Right lobe of liver (tissue), 6 donors: ENCODE results near the gene HSD17B8. TPM values are rescaled to one million over a fixed set of nuclear protein-coding genes. Genes with fewer than 3 reads are reported as not detected.

Source experiments
- ATAC-seq, 4 donors: fragments of 200-7000 bp; cut with Tn5 transposase; one replicate each; pipeline ENCODE4 v1.9.1; 2020; ENCODE audit warnings: mild to moderate bottlenecking in 4 of 4, moderate library complexity in 4 of 4
- DNase-seq, 3 donors: peaks; one replicate each; pipeline ENCODE4 v3.0.0-alpha.2; 2020
- H3K27ac ChIP-seq, 3 donors: fragments of 200-600 bp; one replicate each; pipeline ENCODE4 v1.8.0; 2022
- H3K27me3 ChIP-seq, 2 donors: fragments of 200-600 bp; one replicate each; pipeline ENCODE4 v1.8.0; 2022
- H3K36me3 ChIP-seq, 4 donors: fragments of 200-600 bp; sonication (generic) in 1 of 4; one replicate each; pipeline versions ENCODE4 v1.5.1 to v1.8.0; 2017 to 2022; ENCODE audit warnings: control low read depth in 1 of 4
- H3K4me1 ChIP-seq, 4 donors: fragments of 200-600 bp; sonication (generic) in 1 of 4; one replicate each; pipeline versions ENCODE4 v1.5.1 to v1.8.0; 2017 to 2022; ENCODE audit warnings: control low read depth in 1 of 4
- H3K4me3 ChIP-seq, 3 donors: fragments of 200-600 bp; one replicate each; pipeline ENCODE4 v1.8.0; 2022
- H3K9me3 ChIP-seq, 4 donors: fragments of 200-600 bp; sonication (generic) in 1 of 4; one replicate each; pipeline versions ENCODE4 v1.5.1 to v1.8.0; 2017 to 2022; ENCODE audit warnings: control low read depth in 1 of 4
- POLR2A ChIP-seq: fragments of 450-650 bp; IDR thresholded peaks from one replicate; pipeline ENCODE4 v1.6.1; 2017; ENCODE audit warnings: antibody characterized with exemption, mild to moderate bottlenecking
- WGBS: methylation state at CpG from one replicate; pipeline ENCODE4 v1.1.6; 2018; ENCODE audit warnings: low coverage, low lambda C conversion rate; ENCODE audit not compliant: insufficient coverage; ENCODE audit errors: missing lambda C conversion rate; 5-methylcytosine and 5-hydroxymethylcytosine counted together
- intact Hi-C, 2 donors: fragments of 100-400 bp; cut with DNase I; formaldehyde crosslinking; loops; one replicate each; pipeline versions ENCODE4 v1.11.2 to v1.14.1; 2022
- total RNA-seq, 6 experiments: library from RNA; depleted of rRNA in 2 of 6; stranded (reverse); fragments of >200 nt in 2 of 6; fragmentation: NEBNext Ultra II Directional in 3 of 6; extraction: Animal tissue kit (Norgen Biotek cat#: 25700) in 3 of 6; gene quantifications; one replicate each; pipeline versions ENCODE4 v1.1.0 to v1.2.4, GENCODE V29; 2016 to 2023
- TF ChIP-seq, protein P1 (sequence below), 4 donors: fragments of 200-600 bp in 3 of 4; fragments of 450-650 bp in 1 of 4; IDR thresholded peaks; one replicate each; pipeline versions ENCODE4 v1.5.1 to v1.8.0; 2016 to 2022; ENCODE audit warnings: antibody characterized with exemption in 4 of 4, mild to moderate bottlenecking in 2 of 4
- donor health status: DM: no; HTN: yes; CAD: no.
- donor health status: DM: no; HTN: no; CAD: no.
- donor health status: DM: no; HTN: no; CAD: no.
- donor health status: DM: no; HTN: yes; CAD: no.
- donor health status: DM: no; HTN: yes; CAD: no.

Gene HSD17B8
- total RNA-seq, 6 experiments from 2014 or later = 14.3 to 39.8 (median 33.8) TPM

DNA sequence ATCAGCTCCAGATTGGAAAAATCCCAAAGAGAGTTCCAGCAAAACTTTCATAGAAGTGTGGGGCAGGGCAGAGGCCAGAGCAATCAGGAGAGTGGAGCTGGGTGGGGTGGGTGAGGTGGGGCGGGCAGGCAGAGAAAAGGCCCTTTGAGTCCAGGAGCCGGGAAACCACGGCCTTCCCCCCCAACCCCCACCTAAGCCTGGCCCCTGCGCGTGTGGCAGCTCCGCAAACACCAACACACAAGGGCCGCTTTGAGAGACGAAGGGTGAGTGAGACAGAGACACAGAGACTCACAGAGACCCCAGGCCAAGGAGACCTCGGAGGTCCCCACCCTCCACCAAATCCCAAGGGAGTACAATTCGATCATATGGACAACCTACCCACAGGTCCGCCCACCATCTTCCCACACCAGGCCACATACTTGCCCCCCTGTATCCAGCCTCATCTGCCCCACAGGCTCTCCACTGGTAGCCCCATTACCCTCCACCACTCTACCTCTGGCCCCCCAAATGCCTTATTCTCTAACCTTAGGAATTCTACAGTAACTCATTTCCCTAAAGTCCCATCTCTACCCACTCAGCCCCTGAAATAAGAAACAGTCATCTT is 13.8 kb upstream of the HSD17B8 start:
- ATAC-seq = no peak
- no peak overlapping the region for H3K27ac ChIP-seq

DNA sequence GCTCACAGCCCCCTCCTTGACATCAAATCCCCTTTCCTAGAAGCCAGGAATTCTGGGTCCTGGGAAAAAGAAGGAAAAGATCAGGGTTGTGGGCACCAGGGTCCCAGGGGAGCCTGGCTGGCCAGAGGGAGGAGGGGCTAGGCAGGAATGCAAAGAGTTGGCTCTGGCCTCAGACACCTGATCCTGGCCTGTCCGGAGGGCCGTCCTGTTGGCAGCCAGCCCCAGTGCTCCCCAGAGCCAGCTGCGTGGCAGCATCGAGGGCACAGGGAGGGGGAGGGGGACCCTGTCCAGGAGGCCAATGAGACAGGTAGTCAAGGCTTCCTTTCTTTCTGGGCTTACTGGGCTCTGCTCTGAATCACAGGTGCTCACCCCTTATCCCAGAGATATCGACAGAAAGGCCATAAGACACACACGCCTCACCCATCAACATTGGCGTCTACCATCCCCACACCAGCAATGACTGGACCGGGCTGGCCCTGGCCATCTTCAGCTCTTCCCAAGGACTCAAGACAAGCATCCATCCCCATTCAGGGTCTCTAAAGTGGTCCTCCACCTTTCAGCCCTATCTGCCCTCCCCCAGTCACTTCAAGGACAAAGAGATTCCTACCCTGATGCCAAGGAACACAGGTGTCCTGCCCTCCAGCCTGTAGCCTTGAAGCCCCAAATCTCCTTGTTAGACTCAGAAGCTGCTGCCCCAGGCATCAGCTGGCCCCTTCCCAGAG is 12.9 kb upstream of the HSD17B8 start:
- Histone ChIP-seq H3K9me3 (no peaks in the 10 kb centered on the region), H3K36me3 (peaks cover 0 to 23% (median 10%) of the 10 kb centered on the region in 4 donors), H3K27me3 (no peaks in the 10 kb centered on the region), H3K4me3 (no peak overlapping the region), H3K27ac (no peak overlapping the region), H3K4me1 (peaks cover 0 to 8% (median 4%) of the 10 kb centered on the region in 4 donors)
- no peak for TF ChIP-seq POLR2A
- TF ChIP-seq, protein P1, sequence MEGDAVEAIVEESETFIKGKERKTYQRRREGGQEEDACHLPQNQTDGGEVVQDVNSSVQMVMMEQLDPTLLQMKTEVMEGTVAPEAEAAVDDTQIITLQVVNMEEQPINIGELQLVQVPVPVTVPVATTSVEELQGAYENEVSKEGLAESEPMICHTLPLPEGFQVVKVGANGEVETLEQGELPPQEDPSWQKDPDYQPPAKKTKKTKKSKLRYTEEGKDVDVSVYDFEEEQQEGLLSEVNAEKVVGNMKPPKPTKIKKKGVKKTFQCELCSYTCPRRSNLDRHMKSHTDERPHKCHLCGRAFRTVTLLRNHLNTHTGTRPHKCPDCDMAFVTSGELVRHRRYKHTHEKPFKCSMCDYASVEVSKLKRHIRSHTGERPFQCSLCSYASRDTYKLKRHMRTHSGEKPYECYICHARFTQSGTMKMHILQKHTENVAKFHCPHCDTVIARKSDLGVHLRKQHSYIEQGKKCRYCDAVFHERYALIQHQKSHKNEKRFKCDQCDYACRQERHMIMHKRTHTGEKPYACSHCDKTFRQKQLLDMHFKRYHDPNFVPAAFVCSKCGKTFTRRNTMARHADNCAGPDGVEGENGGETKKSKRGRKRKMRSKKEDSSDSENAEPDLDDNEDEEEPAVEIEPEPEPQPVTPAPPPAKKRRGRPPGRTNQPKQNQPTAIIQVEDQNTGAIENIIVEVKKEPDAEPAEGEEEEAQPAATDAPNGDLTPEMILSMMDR (IDR thresholded peaks at IDR 0.05) = no peak
- WGBS = 25% methylated on average over 2 of the region's 8 CpGs
- no peak for DNase-seq
- ATAC-seq = peak in 2 of 4 donors; percentile 6 to 8
- intact Hi-C loops = no loop called here

More for the DNA sequence above, 13.8 kb upstream of the HSD17B8 start:
- DNase-seq = no peak
- Histone ChIP-seq H3K36me3 (peaks cover 0 to 13% (median 7%) of the 10 kb centered on the region in 4 donors), H3K4me3 (no peak overlapping the region), H3K27me3 (no peaks in the 10 kb centered on the region), H3K9me3 (no peaks in the 10 kb centered on the region), H3K4me1 (peaks cover 0 to 6% (median 3%) of the 10 kb centered on the region in 4 donors)
- intact Hi-C loops = no loop called here
- TF ChIP-seq, protein P1 (IDR thresholded peaks at IDR 0.05) = no peak
- no peak for TF ChIP-seq POLR2A
- WGBS = 31% methylated on average over 2 of the region's 11 CpGs

DNA sequence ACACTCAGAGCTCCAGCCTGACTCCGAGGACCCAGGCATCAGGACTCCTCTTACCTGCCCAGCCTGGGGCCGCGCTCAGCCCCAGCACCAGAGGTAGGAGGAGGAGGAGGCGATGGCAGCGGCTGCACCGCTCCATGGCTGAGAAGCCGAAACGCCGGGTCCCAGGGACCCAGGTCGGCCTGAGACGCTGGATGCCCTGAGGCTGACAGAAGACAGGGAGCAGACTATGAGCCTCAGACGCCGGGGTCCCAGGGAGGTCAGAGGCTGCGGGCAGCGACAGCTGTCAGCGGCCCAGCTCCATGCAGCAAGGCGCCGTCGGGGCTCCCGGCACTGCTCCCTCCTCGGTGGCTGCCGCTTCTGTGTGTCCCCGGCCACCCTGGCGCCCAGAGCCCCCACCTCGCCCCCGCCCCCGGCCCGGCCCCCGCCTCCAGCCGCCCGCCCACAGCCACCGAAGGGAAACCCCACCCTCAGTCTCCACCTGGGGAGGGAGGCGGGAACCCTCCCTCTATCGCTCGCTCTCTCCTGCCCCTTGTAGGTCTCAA is 12.3 kb upstream of the HSD17B8 start, which contains the start of gene COL11A2:
COL11A2 (minus strand) TSS at position 363 of the 542 bp plus-strand sequence; CDS start at position 136, 227 bp downstream.
- H3K4me3 ChIP-seq = peak within 1 kb of the TSS in 2 of 3 donors; percentile 12 to 26
- no peaks in the 10 kb centered on the region for H3K9me3 ChIP-seq
- no peak within 1 kb of the TSS for H3K27ac ChIP-seq
- peak in 1 of 3 donors; percentile 48 for DNase-seq
- H3K27me3 ChIP-seq = no peaks in the 10 kb centered on the region
- TF ChIP-seq POLR2A = no peak
- TF ChIP-seq, protein P1 (IDR thresholded peaks at IDR 0.05) = no peak
- H3K4me1 ChIP-seq = peaks cover 0 to 10% (median 4%) of the 10 kb centered on the region in 4 donors
- intact Hi-C loops = no loop called here
- H3K36me3 ChIP-seq = peaks cover 0 to 29% (median 16%) of the 10 kb centered on the region in 4 donors
- peak in 1 of 4 donors; percentile 2 for ATAC-seq
- WGBS = 0% methylated on average over 1 of the region's 35 CpGs

DNA sequence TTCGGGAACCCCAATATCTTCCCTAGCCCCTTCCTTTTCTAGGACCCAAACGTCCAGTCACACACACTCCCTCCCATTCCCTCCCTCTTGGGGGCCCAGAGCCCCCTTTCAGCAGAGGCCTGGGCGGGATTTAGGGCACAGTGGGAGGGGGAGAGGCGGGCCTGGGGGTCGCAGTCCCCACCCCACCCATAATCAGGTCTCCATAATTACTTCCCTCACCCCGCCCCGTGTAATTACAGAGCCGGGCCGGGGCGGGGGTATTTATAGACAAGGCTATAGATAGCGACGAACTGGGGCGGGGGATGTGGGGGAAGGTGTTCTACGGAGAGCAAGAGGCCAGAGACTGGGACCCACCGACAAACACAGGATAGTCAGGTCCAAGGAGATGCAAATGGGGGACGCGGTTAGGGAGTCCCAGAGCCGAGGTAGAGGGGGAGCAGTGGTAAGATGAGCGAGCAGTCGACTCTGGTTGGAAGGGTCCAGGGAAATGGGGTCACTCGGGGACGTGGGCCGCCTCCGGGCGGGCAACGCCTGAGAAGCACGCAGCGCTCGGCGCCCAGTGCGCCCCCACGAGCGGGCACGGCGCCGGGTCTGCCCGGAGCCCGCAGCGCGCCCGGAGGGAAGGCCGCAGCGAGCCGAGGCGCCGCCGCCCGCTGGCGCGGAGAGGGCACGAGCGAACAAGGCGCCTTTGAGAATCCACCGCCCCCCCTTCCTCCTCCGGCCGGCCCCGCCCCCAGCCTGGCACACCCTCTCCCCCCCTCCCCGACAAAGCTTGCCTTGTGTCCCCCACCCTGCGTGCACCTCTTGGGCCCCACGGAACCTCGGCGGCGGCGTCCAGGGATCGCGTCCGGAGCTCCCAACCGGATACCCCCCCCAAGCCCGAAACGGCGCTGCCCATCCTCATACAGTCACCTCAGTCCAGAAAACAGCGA is 11.5 kb upstream of the HSD17B8 start:
- DNase-seq (peak in 2 of 3 donors; percentile 41 to 57), ATAC-seq (peak in 1 of 4 donors; percentile 4)
- peak overlapping the region in 2 of 3 donors; percentile 12 to 26 for H3K4me3 ChIP-seq
- H3K27ac ChIP-seq = no peak overlapping the region
- no peaks in the 10 kb centered on the region for H3K27me3 ChIP-seq
- 6% methylated on average over 41 of the region's 72 CpGs for WGBS
- TF ChIP-seq POLR2A = no peak
- TF ChIP-seq, protein P1 (IDR thresholded peaks at IDR 0.05) = no peak
- intact Hi-C loops = no loop called here
- peaks cover 0 to 17% (median 8%) of the 10 kb centered on the region in 4 donors for H3K4me1 ChIP-seq
- H3K36me3 ChIP-seq = peaks cover 0 to 31% (median 17%) of the 10 kb centered on the region in 4 donors
- no peaks in the 10 kb centered on the region for H3K9me3 ChIP-seq
